Middle frontal gyrus (tissue), 1 donor: Measurements from ENCODE around the gene DPEP1.
"Not testable (repeated sequence)": the region's sequence is repeated elsewhere in the genome, so short reads cannot be mapped to it uniquely, and the experiment has no call there.

Experiments used
- DNase-seq: peaks from one replicate; pipeline ENCODE4 v3.0.0-alpha.2; 2015; ENCODE audit warnings: low spot score; ENCODE audit errors: extremely low spot score

The DPEP1 gene

DNA sequence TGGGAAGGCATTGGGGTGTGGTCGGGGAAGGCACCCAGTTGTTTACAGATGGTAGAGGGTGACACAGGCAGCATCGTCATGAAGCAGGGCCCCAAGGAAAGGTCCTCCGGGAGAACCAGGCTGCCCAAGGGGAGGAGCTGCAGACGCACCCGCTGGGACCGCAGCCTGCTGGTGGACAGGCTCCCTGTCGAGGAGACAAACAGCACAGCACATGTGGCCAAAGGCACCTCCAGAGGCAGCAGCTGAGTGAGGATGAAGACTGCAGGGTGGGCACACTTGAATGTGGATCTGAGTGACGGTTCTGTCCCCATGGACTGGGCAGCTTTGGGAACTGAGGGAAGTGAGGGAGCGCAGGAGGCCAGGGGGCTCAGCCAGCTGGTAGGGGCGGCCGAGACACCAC lies 31.7 kb downstream of the DPEP1 start:
- DNase-seq = no peak

- no peak for DNase-seq
Observed at GRCh38 chr16:89646270-89646669, 32.8 kb downstream of the DPEP1 start.

- no peak for DNase-seq
Observed at GRCh38 chr16:89646906-89647305, 33.5 kb downstream of the DPEP1 start.

- no peak for DNase-seq
Observed at GRCh38 chr16:89651584-89651983, 38.1 kb downstream of the DPEP1 start.

DNA sequence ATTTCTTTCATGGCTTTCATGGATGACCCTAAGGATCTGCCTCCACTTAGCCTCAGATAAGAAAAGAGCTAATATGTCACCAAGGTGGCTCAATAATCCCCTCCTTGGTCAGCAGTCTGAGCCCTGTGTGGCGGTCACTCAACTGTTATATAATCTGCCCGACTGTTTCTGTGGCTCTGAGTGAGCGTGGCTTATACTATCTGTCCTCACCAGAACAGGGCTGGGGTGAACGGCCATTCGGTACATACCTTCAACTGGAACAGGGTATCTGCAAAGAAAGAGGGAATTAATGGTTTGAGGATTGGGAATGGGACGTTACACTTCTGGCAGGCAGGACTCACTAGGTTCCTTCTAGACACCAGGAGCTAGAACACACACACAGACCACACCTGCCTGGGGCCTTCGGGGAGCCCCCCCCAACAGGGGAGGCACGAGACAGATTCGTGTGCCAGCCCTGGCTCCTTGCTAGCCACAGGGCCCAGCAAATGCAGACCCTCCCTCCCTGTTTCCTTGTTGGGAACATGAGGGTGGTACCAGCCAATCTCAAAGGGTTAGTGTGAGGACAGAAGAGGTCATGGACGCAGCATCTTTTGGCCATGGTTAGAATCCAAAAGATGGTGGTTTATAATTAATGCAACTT lies 40.3 kb downstream of the DPEP1 start:
- no peak for DNase-seq

DNA sequence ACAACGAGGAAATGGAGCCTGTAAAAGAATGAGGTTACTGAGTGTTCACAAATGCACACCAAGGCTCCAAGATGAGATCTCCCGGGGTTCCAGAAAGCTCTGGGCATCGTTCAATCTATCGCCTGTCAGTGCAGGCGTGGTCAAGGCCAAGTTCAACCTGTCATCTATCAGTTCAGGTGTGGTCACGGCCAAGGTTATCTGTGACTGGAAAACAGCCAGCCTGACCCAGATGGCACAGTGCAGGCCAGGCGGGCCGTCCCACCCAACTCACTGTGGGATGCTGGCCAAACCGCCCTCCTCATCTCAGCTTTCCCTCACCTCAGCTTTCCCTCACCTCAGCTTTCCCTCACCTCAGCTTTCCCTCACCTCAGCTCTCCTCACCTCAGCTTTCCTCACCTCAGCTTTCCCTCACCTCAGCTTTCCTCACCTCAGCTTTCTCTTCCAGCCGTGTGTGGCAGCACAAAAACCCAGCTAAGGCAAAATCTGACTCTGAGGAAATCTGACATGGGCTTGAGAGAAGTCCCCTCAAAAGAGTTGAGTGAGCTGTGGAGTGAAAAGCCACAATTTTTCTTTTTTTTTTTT lies 41.7 kb downstream of the DPEP1 start:
- no peak for DNase-seq

GRCh38 chr16:89656435-89657121 lies 43.1 kb downstream of the DPEP1 start:
- no peak for DNase-seq

DNA sequence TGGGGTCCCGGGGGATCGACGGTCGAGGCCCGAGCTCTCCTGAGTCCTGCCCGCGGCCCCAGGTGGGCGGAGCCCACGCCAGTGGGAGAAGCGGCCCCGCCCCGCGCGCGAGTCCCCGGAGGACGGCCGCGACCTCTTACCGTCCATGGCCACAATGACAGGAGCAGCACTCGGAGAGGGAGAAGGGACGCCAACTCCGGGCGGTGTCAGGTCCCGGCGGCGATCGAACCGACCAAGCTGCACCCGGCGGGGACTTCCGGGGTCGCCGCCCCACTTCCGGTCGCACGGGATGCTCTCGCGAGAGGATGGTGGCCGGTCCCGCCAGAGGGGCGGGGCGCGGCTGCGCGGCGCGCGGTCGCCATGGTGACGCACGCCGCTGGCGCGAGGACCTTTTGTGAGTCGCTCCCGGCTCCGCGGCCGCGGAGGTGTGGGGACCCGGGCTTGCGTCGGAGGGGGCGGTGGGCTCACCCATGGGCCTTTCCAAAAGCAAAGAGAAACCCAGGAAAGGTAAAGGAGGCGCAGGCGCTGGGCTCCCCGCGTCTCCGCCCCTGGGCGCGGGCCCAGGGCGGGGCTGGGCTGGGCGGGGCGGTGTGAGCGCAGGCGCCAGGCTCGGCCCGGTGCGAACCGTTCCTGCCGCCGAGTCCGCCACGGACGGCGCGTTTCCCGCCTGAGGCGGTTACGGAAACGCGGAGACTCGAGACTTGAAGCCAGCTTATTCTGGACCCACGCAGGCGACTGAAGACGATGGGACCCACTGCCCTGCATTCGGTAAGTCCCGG lies 44.2 kb downstream of the DPEP1 start, which contains the start of the genes CHMP1A and SPATA33:
Gene CHMP1A, minus strand, starts transcription at position 267 of the 779 bp plus-strand sequence. Its CDS starts 120 bp downstream, at position 147.
Gene SPATA33, plus strand, starts transcription at position 395 of the 779 bp plus-strand sequence. Its CDS starts 76 bp downstream, at position 471.
- peak; percentile 77 for DNase-seq

DNA sequence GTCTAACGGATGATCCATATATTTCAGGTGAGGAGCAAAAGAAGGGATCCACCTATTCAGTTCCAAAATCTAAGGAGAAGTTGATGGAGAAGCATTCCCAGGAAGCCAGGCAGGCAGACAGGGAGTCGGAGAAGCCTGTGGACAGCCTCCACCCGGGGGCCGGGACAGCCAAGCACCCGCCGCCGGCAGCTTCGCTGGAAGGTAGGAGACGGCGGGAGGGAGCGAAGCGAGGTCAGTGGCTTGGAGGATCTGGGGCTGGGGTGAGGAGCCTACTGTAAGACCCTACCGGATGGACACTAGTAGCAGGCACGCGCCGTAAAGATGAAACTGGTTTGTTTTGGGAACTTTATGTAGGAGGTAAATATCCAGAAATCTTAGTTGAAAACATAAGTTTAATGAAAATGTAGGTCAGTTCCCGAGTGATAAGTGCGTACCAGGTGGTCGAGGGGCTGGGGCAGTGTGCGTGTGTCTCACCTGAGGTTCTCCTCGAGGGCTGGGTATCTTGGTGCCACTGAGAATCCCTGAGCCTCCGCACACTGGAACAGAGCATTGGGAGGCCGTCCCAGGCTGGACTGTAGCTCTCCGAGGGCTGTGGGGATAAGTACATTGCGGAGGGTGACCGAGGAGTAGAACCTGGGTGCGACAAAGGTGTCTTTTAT lies 44.9 kb downstream of the DPEP1 start:
- no peak for DNase-seq

- DNase-seq = no peak
Observed at GRCh38 chr16:89660146-89660545, 46.7 kb downstream of the DPEP1 start.

DNA sequence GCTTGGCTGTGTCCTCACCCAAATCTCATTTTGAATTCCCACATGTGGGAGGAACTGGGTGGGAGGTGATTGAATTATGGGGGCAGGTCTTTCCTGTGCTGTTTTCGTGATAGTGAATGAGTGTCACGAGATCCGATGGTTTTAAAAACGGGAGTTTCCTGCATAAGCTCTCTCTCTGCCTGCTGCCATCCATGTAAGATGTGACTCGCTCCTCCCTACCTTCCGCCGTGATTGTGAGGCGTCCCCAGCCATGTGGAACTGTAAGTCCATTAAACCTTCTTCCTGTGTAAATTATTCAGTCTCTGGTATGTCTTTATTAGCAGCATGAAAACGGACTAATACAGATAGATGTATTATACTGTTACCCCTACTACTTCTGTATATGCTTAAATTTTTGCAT lies 47.8 kb downstream of the DPEP1 start:
- no peak for DNase-seq

DNA sequence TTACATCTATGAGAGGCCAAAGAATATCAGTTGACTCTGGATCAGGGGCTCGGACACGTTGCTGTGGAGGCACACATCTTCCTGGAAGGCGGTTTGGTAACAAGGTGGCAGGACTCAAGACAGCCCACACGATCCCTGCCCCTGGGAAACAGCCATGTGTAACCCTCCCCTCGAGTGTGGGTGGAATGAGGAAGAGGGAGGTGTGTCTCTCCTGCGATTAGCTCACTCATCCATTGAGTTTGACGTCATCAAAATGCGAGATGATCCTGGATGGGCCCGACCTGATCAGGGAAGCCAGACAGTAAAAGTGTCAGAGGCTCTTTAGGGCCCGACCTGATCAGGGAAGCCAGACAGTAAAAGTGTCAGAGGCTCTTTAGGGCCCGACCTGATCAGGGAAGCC lies 50.8 kb downstream of the DPEP1 start:
- DNase-seq = not testable (repeated sequence)

DNA sequence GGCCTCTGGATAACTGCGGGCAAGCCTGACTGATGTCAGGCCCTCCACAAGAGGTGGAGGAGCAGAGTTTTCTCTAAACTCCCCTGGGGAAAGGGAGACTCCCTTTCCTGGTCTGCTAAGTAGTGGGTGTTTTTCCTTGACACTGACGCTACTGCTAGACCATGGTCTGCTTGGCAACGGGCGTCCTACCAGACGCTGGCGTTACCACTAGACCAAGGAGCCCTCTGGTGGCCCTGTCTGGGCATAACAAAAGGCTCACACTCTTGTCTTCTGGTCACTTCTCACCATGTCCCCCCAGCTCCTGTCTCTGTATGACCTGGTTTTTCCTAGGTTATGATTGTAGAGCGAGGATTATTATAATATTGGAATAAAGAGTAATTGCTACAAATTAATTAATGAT lies 53.6 kb downstream of the DPEP1 start:
- not testable (repeated sequence) for DNase-seq

GRCh38 chr16:89667633-89668032 lies 54.2 kb downstream of the DPEP1 start:
- DNase-seq = no peak

GRCh38 chr16:89668790-89669158 lies 55.3 kb downstream of the DPEP1 start:
- no peak for DNase-seq

DNA sequence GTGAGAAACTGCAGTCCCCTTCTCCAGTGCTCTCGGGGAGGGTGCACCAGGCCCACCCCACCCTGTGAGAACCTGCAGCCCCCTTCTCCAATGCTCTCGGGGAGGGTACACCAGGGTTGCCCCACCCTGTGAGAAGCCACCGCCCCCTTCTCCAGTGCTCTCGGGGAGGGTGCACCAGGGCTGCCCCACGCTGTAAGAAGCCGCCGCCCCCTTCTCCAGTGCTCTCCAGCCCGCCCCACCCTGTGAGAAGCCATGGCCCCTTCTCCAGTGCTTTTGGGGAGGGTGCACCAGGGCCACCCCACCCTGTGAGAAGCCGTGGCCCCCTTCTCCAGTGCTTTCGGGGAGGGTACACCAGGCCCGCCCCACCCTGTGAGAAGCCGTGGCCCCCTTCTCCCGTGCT lies 56.3 kb downstream of the DPEP1 start:
- DNase-seq = no peak

DNA sequence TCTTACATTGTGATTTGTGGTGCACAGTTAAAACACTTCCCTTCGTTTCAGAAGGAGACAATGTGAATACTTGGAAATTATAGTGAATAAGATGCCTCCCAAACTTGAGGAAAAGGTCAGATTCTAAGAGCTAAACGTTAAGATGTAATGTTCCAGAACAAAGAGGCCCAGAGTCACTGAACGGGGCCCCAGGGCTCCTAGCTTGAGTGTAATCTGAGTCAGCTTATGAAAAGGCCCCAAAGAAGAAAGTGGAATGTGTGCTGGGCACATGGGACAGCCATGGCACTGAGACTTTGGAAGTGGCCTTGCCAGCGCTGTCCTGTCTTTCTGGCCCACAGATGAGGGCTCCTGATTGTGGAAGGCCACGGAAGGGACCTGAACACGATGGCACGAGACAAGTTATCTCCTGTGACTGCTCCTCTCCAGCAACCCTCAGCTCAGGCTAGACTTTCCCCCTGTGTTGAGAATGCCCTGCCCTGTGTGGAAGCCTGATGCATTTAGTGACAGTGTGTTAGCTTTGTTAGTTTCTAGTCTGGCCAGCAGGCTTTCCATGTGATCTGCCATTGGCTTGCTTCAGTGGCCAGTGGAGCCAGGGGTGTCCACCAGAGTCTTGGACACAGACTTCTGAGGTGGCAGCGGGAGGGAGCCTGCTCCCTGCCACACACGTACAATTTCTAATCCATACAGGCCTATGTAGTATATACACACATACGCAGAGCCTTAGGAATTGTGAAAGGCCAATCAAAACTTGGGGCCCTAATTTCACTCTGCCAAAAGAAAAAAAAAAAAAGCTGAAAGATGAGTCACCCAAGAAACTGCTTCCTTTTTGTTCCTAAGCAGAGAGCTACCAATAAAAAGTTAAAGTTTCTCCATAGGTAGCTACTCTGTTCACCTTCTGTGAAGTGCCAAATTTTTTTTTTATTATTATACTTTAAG lies 57.3 kb downstream of the DPEP1 start:
- DNase-seq = no peak

DNA sequence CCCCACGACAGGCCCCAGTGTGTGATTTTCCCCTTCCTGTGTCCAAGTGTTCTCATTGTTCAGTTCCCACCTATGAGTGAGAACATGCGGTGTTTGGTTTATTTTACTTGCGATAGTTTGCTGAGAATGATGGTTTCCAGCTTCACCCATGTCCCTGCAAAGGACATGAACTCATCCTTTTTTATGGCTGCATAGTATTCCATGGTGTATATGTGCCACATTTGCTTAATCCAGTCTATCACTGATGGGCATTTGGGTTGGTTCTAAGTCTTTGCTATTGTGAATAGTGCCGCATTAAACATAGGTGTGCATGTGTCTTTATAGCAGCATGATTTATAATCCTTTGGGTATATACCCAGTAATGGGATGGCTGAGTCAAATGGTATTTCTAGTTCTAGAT lies 58.1 kb downstream of the DPEP1 start:
- DNase-seq = not testable (repeated sequence)

DNA sequence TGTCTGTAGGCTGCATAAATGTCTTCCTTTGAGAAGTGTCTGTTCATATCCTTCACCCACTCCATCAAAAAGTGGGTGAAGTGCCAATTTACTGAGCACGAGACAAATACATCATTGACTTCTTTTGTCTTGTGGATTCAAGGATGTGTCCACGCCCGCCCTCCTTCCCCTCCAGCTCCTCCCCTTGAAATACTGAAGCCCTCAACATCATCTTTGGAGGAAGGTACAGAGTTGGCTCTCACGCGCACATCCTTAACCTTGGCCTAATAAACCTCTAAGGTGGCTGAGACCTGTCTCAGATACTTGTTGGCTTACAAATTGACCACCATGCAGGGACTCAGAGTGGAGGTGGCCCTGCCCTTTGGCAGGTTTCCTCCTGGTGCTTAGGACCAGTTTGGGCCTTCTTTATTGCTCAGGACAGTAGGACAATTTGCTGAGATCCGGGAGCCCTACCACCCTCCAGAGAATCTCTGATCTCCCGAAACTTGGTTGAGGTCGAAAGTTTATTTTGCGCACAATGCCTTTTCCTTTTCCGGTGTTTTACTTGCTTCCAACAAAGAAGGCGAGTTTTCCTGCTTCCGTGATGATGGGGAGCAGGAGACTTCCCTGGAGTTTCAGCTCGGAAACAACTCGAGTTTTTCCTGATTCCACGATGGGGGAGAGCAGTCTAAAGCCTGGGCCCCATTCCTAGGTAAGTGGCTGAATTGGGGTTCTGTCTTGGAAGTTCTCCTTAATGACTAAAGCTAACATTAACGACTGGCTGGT lies 58.9 kb downstream of the DPEP1 start:
- no peak for DNase-seq
